ENCODE measurements around the gene MEGF10.

The MEGF10 gene

GRCh38 chr5:127418974-127419682 is 128.5 kb downstream of the MEGF10 start:
- DNase-seq: no peak

- DNase-seq: no peak
Observed at GRCh38 chr5:127419683-127420257, 129.2 kb downstream of the MEGF10 start.

DNA sequence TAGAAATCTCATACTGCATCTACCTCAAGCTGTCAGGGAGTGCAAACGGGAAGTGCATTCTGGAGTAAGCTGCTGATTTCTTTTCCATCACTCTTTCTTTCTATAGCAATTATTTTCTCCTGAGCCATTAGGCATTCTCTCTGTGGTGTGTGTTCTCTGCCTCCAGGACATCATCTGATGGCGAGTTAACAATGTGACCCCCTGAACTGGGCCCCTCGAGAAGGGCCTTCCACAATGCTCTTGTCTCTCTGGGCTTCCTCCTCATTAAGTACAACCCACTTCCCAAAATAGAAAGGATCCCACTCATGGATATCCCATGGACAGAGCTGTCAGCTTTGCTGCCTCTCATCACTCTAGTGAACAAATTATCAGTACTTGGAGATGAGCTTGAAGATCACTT is 130.2 kb downstream of the MEGF10 start:
- DNase-seq: no peak

DNA sequence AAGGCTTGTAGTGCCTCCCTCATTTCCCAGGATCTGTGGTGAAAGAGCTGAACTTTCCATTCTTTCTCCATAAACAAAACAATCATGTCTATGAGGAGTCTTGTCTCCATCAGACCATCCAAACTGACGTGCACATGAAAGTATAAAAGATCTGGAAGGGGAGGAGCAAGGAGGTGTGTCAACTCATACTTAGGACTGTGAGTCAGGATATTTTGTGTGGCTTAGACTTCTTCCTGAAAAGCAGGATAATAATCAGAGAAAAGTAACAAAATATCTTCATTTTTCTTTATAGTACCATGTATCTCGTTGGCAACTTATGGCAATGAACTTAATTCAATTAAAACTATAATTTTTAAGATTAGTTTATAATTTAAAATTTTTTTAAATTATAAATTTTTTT is 130.9 kb downstream of the MEGF10 start:
- no peak for DNase-seq

DNA sequence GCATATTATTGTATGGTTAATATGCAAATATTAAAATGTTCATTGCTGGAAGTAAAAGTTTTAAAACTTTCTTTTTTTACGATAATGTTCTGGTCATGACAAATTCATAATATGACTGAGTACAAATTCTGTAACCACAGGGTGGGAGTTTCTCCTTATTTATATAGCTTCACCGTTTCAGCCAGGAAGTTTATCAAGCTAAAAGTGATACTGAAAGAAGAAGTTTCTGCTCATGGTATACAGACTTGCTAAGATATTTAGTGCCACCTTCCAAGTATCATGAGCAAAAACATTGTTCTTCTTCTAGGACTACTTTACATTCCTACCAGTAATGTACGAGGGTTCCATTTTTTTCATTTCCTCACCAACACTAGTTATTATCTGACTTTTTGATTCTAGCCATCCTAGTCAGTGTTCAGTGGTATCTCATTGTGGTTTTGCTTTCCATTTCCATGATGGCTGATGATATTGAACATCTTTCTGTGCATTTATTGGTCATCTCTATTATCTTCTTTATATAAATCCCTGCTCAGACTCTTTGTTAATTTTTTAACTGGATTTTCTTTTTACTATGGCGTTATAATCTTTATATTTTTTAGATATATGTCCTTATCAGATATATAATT is 132.7 kb downstream of the MEGF10 start:
- DNase-seq: no peak

- peak; percentile 18 for DNase-seq
Observed at GRCh38 chr5:127425037-127425436, 134.4 kb downstream of the MEGF10 start.

DNA sequence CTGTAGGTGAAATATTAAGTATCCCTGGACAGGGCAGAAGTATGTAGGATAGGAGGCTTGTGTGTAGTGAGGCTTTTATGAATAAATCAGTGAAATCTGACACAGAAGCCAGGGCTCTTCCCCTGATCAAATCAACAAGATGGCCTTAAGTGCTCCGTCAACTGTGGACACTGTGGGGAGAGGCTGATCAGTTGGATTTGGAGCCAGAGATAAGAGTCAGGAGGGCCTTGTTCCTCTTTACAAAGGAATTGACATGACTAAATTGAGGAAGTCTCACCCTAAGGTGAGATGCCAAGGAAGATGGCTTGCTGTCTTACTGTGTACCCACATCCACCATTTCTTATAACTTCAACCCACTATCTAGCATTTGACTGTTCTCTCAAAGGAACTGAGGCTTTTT is 135.3 kb downstream of the MEGF10 start:
- no peak for DNase-seq

DNA sequence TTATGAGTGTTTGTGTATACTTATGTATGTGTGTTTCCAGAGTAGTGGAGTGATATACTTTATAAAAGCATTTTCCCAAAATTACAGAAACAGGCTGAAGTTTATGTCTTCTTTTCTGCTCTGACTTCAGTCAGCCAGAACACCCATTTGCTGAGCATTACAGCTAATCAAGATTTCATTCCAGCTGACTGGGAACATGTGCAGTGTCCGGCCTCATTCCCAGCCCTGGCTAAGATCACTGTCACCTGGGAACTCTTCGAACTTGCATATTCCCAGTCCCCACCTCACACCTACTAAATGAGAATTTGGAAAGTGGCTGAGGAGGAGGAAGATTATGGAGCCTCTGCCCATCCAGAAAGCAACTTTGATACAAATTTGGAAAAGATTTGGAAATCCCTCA is 136.1 kb downstream of the MEGF10 start:
- DNase-seq: no peak

GRCh38 chr5:127428276-127428675 is 137.7 kb downstream of the MEGF10 start:
- DNase-seq: no peak

GRCh38 chr5:127428748-127429147 is 138.2 kb downstream of the MEGF10 start:
- no peak for DNase-seq

DNA sequence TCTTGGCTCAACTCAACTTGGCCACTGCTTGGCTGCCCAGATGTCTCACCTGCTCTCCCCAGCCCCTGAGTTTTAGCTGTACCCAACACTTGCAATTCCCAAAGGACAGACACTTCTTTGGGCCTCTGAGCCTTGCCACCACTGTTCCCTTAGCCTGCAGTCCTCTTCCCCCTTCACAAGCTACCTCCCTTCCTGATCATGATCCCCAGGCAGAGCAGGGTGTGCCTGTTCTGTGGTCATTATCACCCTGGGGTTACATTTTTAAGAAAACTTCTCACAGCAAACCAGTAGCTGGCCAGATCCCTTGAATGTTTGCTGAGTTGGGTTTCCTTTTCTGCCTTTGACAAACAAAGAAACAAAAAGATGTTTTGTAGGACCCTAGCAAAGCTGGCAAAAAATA is 139.3 kb downstream of the MEGF10 start:
- no peak for DNase-seq

GRCh38 chr5:127430627-127431026 is 140.0 kb downstream of the MEGF10 start:
- DNase-seq: no peak

DNA sequence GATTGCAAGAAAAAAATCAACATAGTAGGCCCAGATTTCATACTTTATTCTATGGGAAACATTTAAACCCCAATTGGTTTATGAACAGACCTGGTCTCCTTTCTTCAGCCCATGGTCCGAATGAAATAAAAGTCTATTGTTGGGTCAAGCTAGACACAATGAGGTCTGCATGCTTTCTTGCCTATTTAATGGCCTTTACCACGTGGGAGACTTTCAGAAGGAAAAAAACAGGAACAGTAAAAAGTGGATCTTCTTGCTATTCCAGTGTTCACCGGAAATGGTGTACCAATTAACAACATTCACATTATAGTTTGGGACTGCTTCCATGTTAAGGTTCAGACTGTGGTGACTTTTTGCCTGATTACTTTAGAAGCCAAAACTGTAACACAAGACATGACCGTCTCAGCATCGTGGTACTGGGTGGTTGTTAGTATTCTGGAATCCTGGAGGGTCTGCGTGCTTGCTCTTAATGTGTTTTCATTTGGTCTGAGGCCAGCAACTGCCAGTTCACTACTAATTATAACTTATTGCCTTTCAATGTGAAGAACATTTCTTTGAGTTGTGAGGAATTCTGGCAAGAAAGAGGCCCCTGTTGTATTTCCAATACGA is 141.5 kb downstream of the MEGF10 start:
- no peak for DNase-seq

GRCh38 chr5:127433526-127433925 is 142.9 kb downstream of the MEGF10 start:
- DNase-seq: no peak

- DNase-seq: no peak
Observed at GRCh38 chr5:127434588-127434987, 144.0 kb downstream of the MEGF10 start.

DNA sequence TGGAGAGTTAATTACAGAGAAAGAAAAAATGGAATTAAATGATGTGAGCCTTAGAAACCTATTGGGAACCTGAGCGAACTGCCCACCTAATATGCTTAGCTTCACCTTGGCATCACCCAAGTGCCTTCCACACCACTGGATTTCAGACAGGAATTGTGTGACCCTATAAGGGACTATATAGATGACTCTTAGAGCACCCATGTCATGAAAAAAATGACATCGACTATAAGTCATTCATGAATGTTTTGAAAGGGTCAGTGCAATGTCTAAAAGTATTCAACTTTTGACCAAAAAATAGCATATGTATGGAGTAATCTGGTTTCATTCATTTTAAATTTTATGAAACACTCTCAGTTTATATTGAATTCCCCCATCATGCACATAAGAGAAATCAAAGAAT is 145.2 kb downstream of the MEGF10 start:
- DNase-seq: no peak

- no peak for DNase-seq
Observed at GRCh38 chr5:127439644-127440043, 149.0 kb downstream of the MEGF10 start.

DNA sequence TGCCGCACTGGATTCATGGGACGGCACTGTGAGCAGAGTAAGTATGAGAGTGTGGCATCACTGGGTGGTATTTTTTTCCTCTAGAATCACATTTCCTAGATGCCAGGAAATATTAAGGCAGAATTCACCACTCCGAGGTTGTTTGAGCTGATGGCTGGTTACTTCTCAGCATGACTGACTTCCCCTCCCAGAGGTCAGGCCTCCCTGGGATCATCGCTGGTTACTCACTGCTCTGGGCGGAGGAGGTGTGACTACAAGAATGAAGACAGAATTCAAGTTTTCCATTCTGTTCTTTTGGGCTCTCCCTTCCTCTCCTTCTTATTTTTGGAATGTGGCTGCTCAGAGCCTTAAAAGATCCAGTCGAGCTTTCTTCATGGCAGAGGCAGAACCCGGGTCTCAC is 150.2 kb downstream of the MEGF10 start:
- DNase-seq: peak; percentile 22

GRCh38 chr5:127441799-127442484 is 151.3 kb downstream of the MEGF10 start:
- peak; percentile 11 for DNase-seq

DNA sequence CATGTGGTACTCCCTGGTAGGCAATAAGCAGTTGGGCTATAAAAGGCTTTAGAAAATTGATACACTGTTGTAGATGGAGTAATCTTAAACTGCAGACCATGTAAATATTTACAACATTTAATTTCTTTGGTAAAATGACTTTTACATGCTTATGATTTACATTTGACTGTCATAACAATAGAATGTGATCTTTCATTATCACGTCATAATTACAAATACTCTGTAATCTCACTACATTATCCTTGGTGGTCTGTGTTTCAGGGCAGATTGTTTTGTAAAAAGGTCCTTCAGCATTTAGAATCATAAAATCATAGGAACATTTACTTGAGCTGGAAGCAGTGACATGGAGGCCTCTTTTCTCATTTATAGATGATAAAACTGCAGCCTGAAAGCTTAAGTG is 153.6 kb downstream of the MEGF10 start:
- no peak for DNase-seq

GRCh38 chr5:127445328-127445727 is 154.7 kb downstream of the MEGF10 start:
- no peak for DNase-seq

GRCh38 chr5:127446626-127447025 is 156.0 kb downstream of the MEGF10 start:
- no peak for DNase-seq

GRCh38 chr5:127447827-127448226 is 157.2 kb downstream of the MEGF10 start:
- DNase-seq: peak; percentile 56

Data from fibroblast of upper back skin (primary cell).